K562 (cell line): Measurements from ENCODE around the gene MYO3A. TPM values are rescaled to one million over a fixed set of nuclear protein-coding genes. Genes with fewer than 3 reads are reported as not detected.

Experiments
- CAMTA2 ChIP-seq: fragments of 250-450 bp; sonication (Bioruptor Pico); conservative IDR thresholded peaks from 2 replicates; pipeline ENCODE4 v1.5.1; 2022
- ZBTB7A ChIP-seq: IDR thresholded peaks from 2 replicates; pipeline ENCODE4 v1.6.1; 2011; ENCODE audit warnings: low read depth, mild to moderate bottlenecking, low read length, moderate library complexity, borderline replicate concordance; ENCODE audit not compliant: control insufficient read depth
- polyA plus RNA-seq, 8 experiments: library from polyadenylated mRNA; depleted of rRNA in 4 of 8; stranded (reverse) in 5 of 8; unstranded in 3 of 8; fragments of >200 nt; fragmentation: Nextera tagmentation in 2 of 8; fragmentation: Illumina TruSeq in 1 of 8; extraction: Ambion mirVana in 2 of 8; extraction: Trizol in 1 of 8; gene quantifications; 2 replicates each; pipeline versions ENCODE4 v1.2.1 to v1.2.3, GENCODE V29; 2011 to 2014; ENCODE audit warnings: inconsistent platforms in 1 of 8, missing spikeins in 1 of 8
- total RNA-seq, 7 experiments: library from RNA; depleted of rRNA in 6 of 7; stranded (reverse); fragments of >200 nt in 6 of 7; fragmentation: Illumina TruSeq in 2 of 7; extraction: Trizol in 2 of 7; gene quantifications; 2 replicates each; pipeline versions ENCODE4 v1.2.1 to v1.2.3, GENCODE V29; 2011 to 2021; ENCODE audit warnings: low replicate concordance in 1 of 7
- TF ChIP-seq, protein P1 (sequence below), 2 experiments: fragments of 200-800 bp in 1 of 2; sonication (Bioruptor generic) in 1 of 2; sonication (generic) in 1 of 2; formaldehyde crosslinking in 1 of 2; IDR thresholded peaks in 1 of 2; conservative IDR thresholded peaks in 1 of 2; 2 replicates each; pipeline versions ENCODE4 v1.5.0 to v1.6.1; 2016 to 2020; ENCODE audit warnings: missing compliant biosample characterization in 1 of 2, missing genetic modification characterization in 1 of 2, missing genetic modification reagents in 1 of 2
- TF ChIP-seq, protein P2 (sequence below): sonication (generic); formaldehyde crosslinking; IDR thresholded peaks from 2 replicates; pipeline ENCODE4 v1.8.0; 2023; ENCODE audit warnings: missing genetic modification reagents, mild to moderate bottlenecking, borderline replicate concordance

MYO3A gene
- total and polyA plus RNA-seq, 9 of the 15 experiments (the other 6 are each of a cell fraction or from before 2014, with no cell fraction given), result not detected

DNA sequence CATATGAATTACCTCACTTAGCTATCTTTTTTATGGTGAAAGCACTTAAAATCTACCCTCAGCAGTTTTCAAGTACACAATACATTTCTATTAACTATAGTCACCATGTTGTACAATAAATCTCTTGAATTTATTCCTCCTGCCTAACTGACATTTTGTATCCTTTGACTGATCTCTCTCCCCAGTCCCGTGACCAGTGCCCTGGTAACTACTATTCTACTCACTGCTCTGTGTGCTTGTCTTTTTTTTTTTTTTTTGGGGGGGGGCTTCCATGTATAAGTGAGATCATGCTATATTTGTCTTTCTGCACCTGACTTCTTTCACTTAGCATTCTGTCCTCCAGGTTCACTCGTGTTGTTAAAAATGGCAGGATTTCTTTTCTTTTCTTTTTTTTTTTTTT lies 271.2 kb downstream of the MYO3A start (continued):
- TF ChIP-seq, protein P1, sequence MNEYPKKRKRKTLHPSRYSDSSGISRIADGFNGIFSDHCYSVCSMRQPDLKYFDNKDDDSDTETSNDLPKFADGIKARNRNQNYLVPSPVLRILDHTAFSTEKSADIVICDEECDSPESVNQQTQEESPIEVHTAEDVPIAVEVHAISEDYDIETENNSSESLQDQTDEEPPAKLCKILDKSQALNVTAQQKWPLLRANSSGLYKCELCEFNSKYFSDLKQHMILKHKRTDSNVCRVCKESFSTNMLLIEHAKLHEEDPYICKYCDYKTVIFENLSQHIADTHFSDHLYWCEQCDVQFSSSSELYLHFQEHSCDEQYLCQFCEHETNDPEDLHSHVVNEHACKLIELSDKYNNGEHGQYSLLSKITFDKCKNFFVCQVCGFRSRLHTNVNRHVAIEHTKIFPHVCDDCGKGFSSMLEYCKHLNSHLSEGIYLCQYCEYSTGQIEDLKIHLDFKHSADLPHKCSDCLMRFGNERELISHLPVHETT (CRISPR knock-in tag; conservative IDR thresholded peaks at IDR 0.05 in 1 of 2, IDR thresholded peaks at IDR 0.05 in 1 of 2), result no peak
- no peak for TF ChIP-seq CAMTA2
- TF ChIP-seq ZBTB7A, result no peak
- TF ChIP-seq, protein P2, sequence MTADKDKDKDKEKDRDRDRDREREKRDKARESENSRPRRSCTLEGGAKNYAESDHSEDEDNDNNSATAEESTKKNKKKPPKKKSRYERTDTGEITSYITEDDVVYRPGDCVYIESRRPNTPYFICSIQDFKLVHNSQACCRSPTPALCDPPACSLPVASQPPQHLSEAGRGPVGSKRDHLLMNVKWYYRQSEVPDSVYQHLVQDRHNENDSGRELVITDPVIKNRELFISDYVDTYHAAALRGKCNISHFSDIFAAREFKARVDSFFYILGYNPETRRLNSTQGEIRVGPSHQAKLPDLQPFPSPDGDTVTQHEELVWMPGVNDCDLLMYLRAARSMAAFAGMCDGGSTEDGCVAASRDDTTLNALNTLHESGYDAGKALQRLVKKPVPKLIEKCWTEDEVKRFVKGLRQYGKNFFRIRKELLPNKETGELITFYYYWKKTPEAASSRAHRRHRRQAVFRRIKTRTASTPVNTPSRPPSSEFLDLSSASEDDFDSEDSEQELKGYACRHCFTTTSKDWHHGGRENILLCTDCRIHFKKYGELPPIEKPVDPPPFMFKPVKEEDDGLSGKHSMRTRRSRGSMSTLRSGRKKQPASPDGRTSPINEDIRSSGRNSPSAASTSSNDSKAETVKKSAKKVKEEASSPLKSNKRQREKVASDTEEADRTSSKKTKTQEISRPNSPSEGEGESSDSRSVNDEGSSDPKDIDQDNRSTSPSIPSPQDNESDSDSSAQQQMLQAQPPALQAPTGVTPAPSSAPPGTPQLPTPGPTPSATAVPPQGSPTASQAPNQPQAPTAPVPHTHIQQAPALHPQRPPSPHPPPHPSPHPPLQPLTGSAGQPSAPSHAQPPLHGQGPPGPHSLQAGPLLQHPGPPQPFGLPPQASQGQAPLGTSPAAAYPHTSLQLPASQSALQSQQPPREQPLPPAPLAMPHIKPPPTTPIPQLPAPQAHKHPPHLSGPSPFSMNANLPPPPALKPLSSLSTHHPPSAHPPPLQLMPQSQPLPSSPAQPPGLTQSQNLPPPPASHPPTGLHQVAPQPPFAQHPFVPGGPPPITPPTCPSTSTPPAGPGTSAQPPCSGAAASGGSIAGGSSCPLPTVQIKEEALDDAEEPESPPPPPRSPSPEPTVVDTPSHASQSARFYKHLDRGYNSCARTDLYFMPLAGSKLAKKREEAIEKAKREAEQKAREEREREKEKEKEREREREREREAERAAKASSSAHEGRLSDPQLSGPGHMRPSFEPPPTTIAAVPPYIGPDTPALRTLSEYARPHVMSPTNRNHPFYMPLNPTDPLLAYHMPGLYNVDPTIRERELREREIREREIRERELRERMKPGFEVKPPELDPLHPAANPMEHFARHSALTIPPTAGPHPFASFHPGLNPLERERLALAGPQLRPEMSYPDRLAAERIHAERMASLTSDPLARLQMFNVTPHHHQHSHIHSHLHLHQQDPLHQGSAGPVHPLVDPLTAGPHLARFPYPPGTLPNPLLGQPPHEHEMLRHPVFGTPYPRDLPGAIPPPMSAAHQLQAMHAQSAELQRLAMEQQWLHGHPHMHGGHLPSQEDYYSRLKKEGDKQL (CRISPR knock-in tag), result no peak
